OCI-LY1 (cell line): Measurements from ENCODE around the gene SKP1.

Experiments
- H2AFZ ChIP-seq: fragments of 200-600 bp; sonication (generic), shearing (Covaris generic); 2 replicates; pipeline ENCODE4 v1.6.0; 2014; ENCODE audit warnings: antibody characterized with exemption, mild to moderate bottlenecking, low read length
- H3F3A ChIP-seq: fragments of 200-600 bp; sonication (generic), shearing (Covaris generic); 2 replicates; pipeline ENCODE4 v1.6.0; 2014; ENCODE audit warnings: mild to moderate bottlenecking, antibody characterized with exemption, low read length, moderate library complexity; ENCODE audit not compliant: insufficient read depth
- H3K27ac ChIP-seq: fragments of 200-600 bp; sonication (generic); 2 replicates; pipeline ENCODE4 v1.5.1; 2014; ENCODE audit warnings: low read length, mixed run types, mild to moderate bottlenecking, low read depth; ENCODE audit not compliant: poor library complexity, severe bottlenecking
- H3K27me3 ChIP-seq: fragments of 200-600 bp; sonication (generic); 2 replicates; pipeline ENCODE4 v1.6.0; 2014; ENCODE audit warnings: antibody characterized with exemption, mild to moderate bottlenecking, low read length, moderate library complexity; ENCODE audit not compliant: insufficient read depth
- H3K36me3 ChIP-seq: fragments of 200-600 bp; sonication (generic); 2 replicates; pipeline ENCODE4 v1.6.1; 2014; ENCODE audit warnings: mild to moderate bottlenecking, antibody characterized with exemption, low read length, moderate library complexity, mixed read lengths; ENCODE audit not compliant: insufficient read depth
- H3K4me1 ChIP-seq: fragments of 200-600 bp; sonication (generic); 2 replicates; pipeline ENCODE4 v1.5.1; 2014; ENCODE audit warnings: mild to moderate bottlenecking, low read length, moderate library complexity; ENCODE audit not compliant: insufficient read depth, severe bottlenecking
- H3K4me2 ChIP-seq: fragments of 200-600 bp; sonication (generic), shearing (Covaris generic); 2 replicates; pipeline ENCODE4 v1.6.1; 2014; ENCODE audit warnings: low read length
- H3K4me3 ChIP-seq: fragments of 200-600 bp; sonication (generic); 2 replicates; pipeline ENCODE4 v1.5.1; 2014; ENCODE audit warnings: low read length, low read depth, mild to moderate bottlenecking, mixed read lengths; ENCODE audit not compliant: poor library complexity, severe bottlenecking
- H3K79me2 ChIP-seq: fragments of 200-600 bp; shearing (Covaris generic); 2 replicates; pipeline ENCODE4 v1.6.1; 2016; ENCODE audit warnings: mixed run types, low read length, mixed read lengths; ENCODE audit not compliant: insufficient read depth
- H3K9ac ChIP-seq: fragments of 200-600 bp; sonication (generic), shearing (Covaris generic); 2 replicates; pipeline ENCODE4 v1.6.1; 2014; ENCODE audit warnings: mild to moderate bottlenecking, low read length, mixed read lengths
- H3K9me2 ChIP-seq: fragments of 200-600 bp; sonication (generic), shearing (Covaris generic); 2 replicates; pipeline ENCODE4 v1.6.1; 2014; ENCODE audit warnings: low read depth, mild to moderate bottlenecking, low read length, mixed read lengths
- H3K9me3 ChIP-seq: fragments of 200-600 bp; shearing (Covaris generic); 2 replicates; pipeline ENCODE4 v1.6.1; 2014; ENCODE audit warnings: low read length, mixed read lengths
- H4K20me1 ChIP-seq: fragments of 200-600 bp; sonication (generic), shearing (Covaris generic); 2 replicates; pipeline ENCODE4 v1.6.0; 2016; ENCODE audit warnings: mild to moderate bottlenecking, low read length; ENCODE audit not compliant: insufficient read depth
- CTCF ChIP-seq: fragments of 200-600 bp; sonication (generic), shearing (Covaris generic); IDR thresholded peaks from 2 replicates; pipeline ENCODE4 v1.5.1; 2017; ENCODE audit warnings: mild to moderate bottlenecking, antibody characterized with exemption, low read length, moderate library complexity, mixed read lengths
- EZH2 ChIP-seq: fragments of 200-600 bp; sonication (generic), shearing (Covaris generic); IDR thresholded peaks from 2 replicates; pipeline ENCODE4 v1.8.0; 2017; ENCODE audit warnings: borderline replicate concordance, mixed run types, mild to moderate bottlenecking, antibody characterized with exemption, low read length, moderate library complexity, mixed read lengths

SKP1 gene

GRCh38 chr5:134183481-134183880 is 6.7 kb upstream of the SKP1 start:
- Histone ChIP-seq H3K9me2 (no peaks in the 10 kb centered on the region), H3K9me3 (no peaks in the 10 kb centered on the region), H3K4me3 (no peak overlapping the region), H3K36me3 (no peaks in the 10 kb centered on the region), H3K4me2 (no peak overlapping the region), H3K9ac (no peak overlapping the region), H2AFZ (no peak overlapping the region), H3F3A (no peaks in the 10 kb centered on the region), H4K20me1 (no peaks in the 10 kb centered on the region), H3K4me1 (no peaks in the 10 kb centered on the region), H3K79me2 (no peaks in the 10 kb centered on the region), H3K27me3 (no peaks in the 10 kb centered on the region), H3K27ac (no peak overlapping the region)
- TF ChIP-seq EZH2 (no peak), CTCF (no peak)

GRCh38 chr5:134178096-134178419 is 1.3 kb upstream of the SKP1 start:
- no peak overlapping the region for H2AFZ ChIP-seq
- H3K4me3 ChIP-seq, result peak overlapping the region; percentile 85
- no peaks in the 10 kb centered on the region for H3K9me3 ChIP-seq
- peaks cover 9% of the 10 kb centered on the region; the same call in 1 of the 2 replicates for H3K36me3 ChIP-seq
- H3F3A ChIP-seq, result no peaks in the 10 kb centered on the region
- H4K20me1 ChIP-seq, result no peaks in the 10 kb centered on the region
- H3K9ac ChIP-seq, result no peak overlapping the region; the same call in 1 of the 2 replicates
- H3K27me3 ChIP-seq, result no peaks in the 10 kb centered on the region
- peaks cover 32% of the 10 kb centered on the region for H3K79me2 ChIP-seq
- TF ChIP-seq EZH2 (no peak), CTCF (no peak)
- peak overlapping the region; percentile 77 for H3K4me2 ChIP-seq
- H3K9me2 ChIP-seq, result no peaks in the 10 kb centered on the region
- H3K4me1 ChIP-seq, result peaks cover 29% of the 10 kb centered on the region
- no peak overlapping the region for H3K27ac ChIP-seq

GRCh38 chr5:134177369-134178095 is 782 bp upstream of the SKP1 start:
- Histone ChIP-seq H3K4me3 (peak overlapping the region; percentile 85), H3K27ac (peak overlapping the region; percentile 75), H3K9me2 (no peaks in the 10 kb centered on the region), H2AFZ (no peak overlapping the region), H3F3A (no peaks in the 10 kb centered on the region), H3K79me2 (peaks cover 32% of the 10 kb centered on the region), H3K27me3 (no peaks in the 10 kb centered on the region), H3K36me3 (peaks cover 13% of the 10 kb centered on the region; the same call in 1 of the 2 replicates), H3K4me1 (peaks cover 29% of the 10 kb centered on the region), H3K9ac (peak overlapping the region; percentile 90), H3K9me3 (no peaks in the 10 kb centered on the region), H4K20me1 (no peaks in the 10 kb centered on the region), H3K4me2 (peak overlapping the region; percentile 77)
- TF ChIP-seq CTCF (no peak), EZH2 (no peak)
